GM19193 (cell line): ENCODE measurements around the gene ZC3H13.

Source experiments
- POLR2A ChIP-seq: IDR thresholded peaks from 4 replicates; pipeline ENCODE4 v1.6.1; 2011; ENCODE audit not compliant: insufficient read depth, insufficient read length; ENCODE audit errors: extremely low read depth

ZC3H13 gene

GRCh38 chr13:46052319-46053161, at the start of gene ZC3H13:
Gene ZC3H13 (minus strand): TSS chr13:46052746. CDS start chr13:46045507, 7,239 bp downstream.
- TF ChIP-seq POLR2A: peak; percentile 82

GRCh38 chr13:46102255-46102605, 49.7 kb upstream of the ZC3H13 start:
- TF ChIP-seq POLR2A: no peak

GRCh38 chr13:46101484-46102254, 49.1 kb upstream of the ZC3H13 start:
- no peak for TF ChIP-seq POLR2A

- TF ChIP-seq POLR2A: no peak
Observed at GRCh38 chr13:46101002-46101401, 48.5 kb upstream of the ZC3H13 start.

- TF ChIP-seq POLR2A: no peak
Observed at GRCh38 chr13:46100191-46100815, 47.8 kb upstream of the ZC3H13 start.

- TF ChIP-seq POLR2A: no peak
Observed at GRCh38 chr13:46097663-46098062, 45.1 kb upstream of the ZC3H13 start.

- TF ChIP-seq POLR2A: no peak
Observed at GRCh38 chr13:46097015-46097414, 44.5 kb upstream of the ZC3H13 start.

- TF ChIP-seq POLR2A: no peak
Observed at GRCh38 chr13:46094478-46094877, 41.9 kb upstream of the ZC3H13 start.

GRCh38 chr13:46088821-46089562, 36.4 kb upstream of the ZC3H13 start:
- no peak for TF ChIP-seq POLR2A

GRCh38 chr13:46087481-46087880, 34.9 kb upstream of the ZC3H13 start:
- no peak for TF ChIP-seq POLR2A

- TF ChIP-seq POLR2A: no peak
Observed at GRCh38 chr13:46086985-46087384, 34.4 kb upstream of the ZC3H13 start.

- no peak for TF ChIP-seq POLR2A
Observed at GRCh38 chr13:46086421-46086922, 33.9 kb upstream of the ZC3H13 start.

GRCh38 chr13:46085737-46086136, 33.2 kb upstream of the ZC3H13 start:
- TF ChIP-seq POLR2A: no peak

- TF ChIP-seq POLR2A: no peak
Observed at GRCh38 chr13:46082324-46082723, 29.8 kb upstream of the ZC3H13 start.

- TF ChIP-seq POLR2A: no peak
Observed at GRCh38 chr13:46079770-46080169, 27.2 kb upstream of the ZC3H13 start.

- TF ChIP-seq POLR2A: no peak
Observed at GRCh38 chr13:46077265-46077664, 24.7 kb upstream of the ZC3H13 start.

GRCh38 chr13:46076827-46077226, 24.3 kb upstream of the ZC3H13 start:
- no peak for TF ChIP-seq POLR2A
